ENCODE results near the gene IL26. TPM values are rescaled to one million over a fixed set of nuclear protein-coding genes. Genes with fewer than 3 reads are reported as not detected.

Gene IL26
- total and polyA plus RNA-seq, 2 of the 4 experiments (the other 2 are of a cell fraction), result not detected

- Histone ChIP-seq H4K20me1 (ENCODE audit: insufficient read depth, low read length) (no peaks in the 10 kb centered on the region), H3K4ac (ENCODE audit: low read depth, low read length) (no peak overlapping the region), H3K4me3 (ENCODE audit: insufficient read depth, low read depth, low read length) (no peak overlapping the region), H4K5ac (ENCODE audit: low read depth, low read length) (no peak overlapping the region), H3K9me1 (ENCODE audit: insufficient read depth, low read length) (no peaks in the 10 kb centered on the region), H3K27ac (ENCODE audit: insufficient read depth, low read length) (no peak overlapping the region), H3K36me3 (ENCODE audit: control insufficient read depth, insufficient read depth, low read length) (no peaks in the 10 kb centered on the region), H2BK5ac (ENCODE audit: low read depth, low read length, poor library complexity, severe bottlenecking) (no peak overlapping the region), H4K8ac (ENCODE audit: low read depth in 2 of 2, low read length in 2 of 2) (no peak overlapping the region), H3K14ac (replicated peaks; ENCODE audit: low read depth, low read length) (no peak overlapping the region), H2AFZ (replicated peaks; ENCODE audit: low read length, poor library complexity) (no peak overlapping the region), H3K79me1 (ENCODE audit: low read depth in 1 of 2, low read length in 2 of 2) (no peaks in the 10 kb centered on the region), H2BK20ac (ENCODE audit: low read depth, low read length) (no peak overlapping the region), H3K9ac (ENCODE audit: low read depth, low read length) (no peak overlapping the region), H2AK5ac (ENCODE audit: low read depth, low read length) (no peak overlapping the region), H3K4me1 (ENCODE audit: control insufficient read depth, insufficient read depth, low read length) (no peaks in the 10 kb centered on the region), H3K9me3 (ENCODE audit: control insufficient read depth, insufficient read depth, low read length) (no peaks in the 10 kb centered on the region), H3K23ac (ENCODE audit: low read depth, low read length) (no peak overlapping the region), H4K91ac (ENCODE audit: insufficient read depth, low read depth, low read length) (no peak overlapping the region), H2BK15ac (ENCODE audit: low read depth, low read length) (no peak overlapping the region), H3K4me2 (ENCODE audit: low read depth, low read length) (no peak overlapping the region), H3K18ac (ENCODE audit: low read depth, low read length) (no peak overlapping the region), H3K56ac (ENCODE audit: extremely low read depth, insufficient read depth, low read length) (no peak overlapping the region), H2BK120ac (ENCODE audit: low read depth, low read length) (no peak overlapping the region), H3K27me3 (ENCODE audit: control insufficient read depth, insufficient read depth, low read length) (peaks cover 4% of the 10 kb centered on the region), H2AK9ac (replicated peaks; ENCODE audit: low read depth, low read length, poor library complexity) (no peak overlapping the region)
- POLR2A ChIA-PET (ENCODE audit: unreplicated experiment), result no interaction called here
- in situ Hi-C loops (cut with MboI; ENCODE audit: low sequenced_read_pairs), result no loop called here
- CTCF ChIA-PET, result no interaction called here
- intact Hi-C loops (cut with micrococcal nuclease), result no loop called here
- no TSS peak for BruUV-seq (replicated peaks)
- TF ChIP-seq SMC3 (IDR thresholded peaks at IDR 0.05; ENCODE audit: low read depth, low read length) (no peak), MXI1 (IDR thresholded peaks at IDR 0.05; ENCODE audit: borderline replicate concordance, low read depth, low read length) (no peak), MAFK (IDR thresholded peaks at IDR 0.05; ENCODE audit: low read depth, low read length) (no peak), RCOR1 (IDR thresholded peaks at IDR 0.05; ENCODE audit: insufficient replicate concordance, low read length) (no peak), CTCF (conservative IDR thresholded peaks at IDR 0.05; ENCODE audit: low read depth, low read length) (no peak), NFE2L2 (IDR thresholded peaks at IDR 0.05; ENCODE audit: low read depth, low read length) (no peak), ELK1 (IDR thresholded peaks at IDR 0.05; ENCODE audit: borderline replicate concordance, low read depth, low read length) (no peak), RAD21 (IDR thresholded peaks at IDR 0.05; ENCODE audit: low read length) (no peak), RFX5 (IDR thresholded peaks at IDR 0.05; ENCODE audit: low read depth, low read length) (no peak), CEBPB (IDR thresholded peaks at IDR 0.05; ENCODE audit: low read depth, low read length) (no peak), POLR2A (IDR thresholded peaks at IDR 0.05; ENCODE audit: low read depth, low read length) (no peak), CHD1 (IDR thresholded peaks at IDR 0.05; ENCODE audit: low read depth, low read length) (no peak), USF2 (IDR thresholded peaks at IDR 0.05; ENCODE audit: low read depth, low read length) (no peak), MAZ (IDR thresholded peaks at IDR 0.05; ENCODE audit: borderline replicate concordance, low read depth, low read length) (no peak), BHLHE40 (IDR thresholded peaks at IDR 0.05; ENCODE audit: low read depth, low read length) (no peak)
- WGBS, 2 experiments (ENCODE audit: extremely low coverage in 2 of 2, insufficient read length in 1 of 2), result no CpG with 5 or more reads among the region's 12 CpGs
- ATAC-seq (ENCODE audit: low read depth) (no peak), DNase-seq (no peak)
- dilution Hi-C loops (cut with HindIII; ENCODE audit: low sequenced_read_pairs, unreplicated experiment), result no loop called here
Measured at GRCh38 chr12:68198507-68199086, 27.0 kb downstream of the IL26 start.
